HG02678 (cell line): ENCODE results near the gene SMYD2.

Experiments
- ATAC-seq: cut with Tn5 transposase; IDR thresholded peaks from one replicate; pipeline ENCODE4 v1.9.1; 2021; ENCODE audit warnings: mild to moderate bottlenecking, moderate library complexity; ENCODE audit not compliant: unreplicated experiment

The SMYD2 gene

GRCh38 chr1:214300149-214300780 lies 19.3 kb downstream of the SMYD2 start:
- no peak for ATAC-seq

GRCh38 chr1:214301526-214301925 lies 20.6 kb downstream of the SMYD2 start:
- no peak for ATAC-seq

DNA sequence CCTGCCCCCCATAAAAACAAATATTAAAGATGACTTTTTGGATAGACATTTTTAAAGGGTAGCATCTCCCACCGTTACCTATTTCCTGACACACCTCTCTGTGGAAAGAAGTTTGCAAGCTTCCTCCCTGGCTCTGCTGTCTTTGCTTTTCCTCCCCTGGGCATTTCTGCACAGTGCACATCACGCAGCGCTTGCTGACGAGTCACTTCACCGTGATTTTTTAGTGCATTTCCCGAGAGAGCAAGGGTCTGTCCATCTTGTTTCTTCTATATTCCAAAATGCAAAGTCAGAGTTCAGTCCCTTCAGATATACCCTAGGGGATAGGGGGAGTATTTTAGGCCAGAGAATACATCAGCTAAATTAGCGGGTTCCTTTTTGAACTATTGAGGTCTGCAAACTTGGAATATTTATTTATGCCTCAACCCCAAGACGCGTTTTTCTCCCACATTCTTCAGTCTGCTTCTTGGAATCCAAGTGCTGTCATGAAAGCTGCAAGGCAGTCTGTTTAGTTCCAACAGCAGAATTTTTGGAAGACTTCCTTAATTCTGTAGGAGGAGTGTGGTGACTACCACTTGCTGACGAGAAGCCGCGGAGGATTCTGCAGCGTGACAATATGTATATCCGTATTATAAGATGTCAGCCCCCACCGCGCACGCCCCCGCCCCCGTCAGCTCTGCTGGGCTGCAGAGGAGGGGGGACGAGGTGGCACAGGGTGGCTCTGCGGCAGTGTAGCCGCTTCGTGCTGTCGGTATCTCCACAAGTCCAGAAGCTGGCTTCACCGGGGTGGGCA lies 22.4 kb downstream of the SMYD2 start:
- ATAC-seq = no peak

GRCh38 chr1:214305164-214305751 lies 24.3 kb downstream of the SMYD2 start:
- no peak for ATAC-seq

- ATAC-seq = no peak
These were observed 25.3 kb downstream of the SMYD2 start for GRCh38 chr1:214306269-214306668.

- ATAC-seq = peak; percentile 77
These were observed 29.1 kb downstream of the SMYD2 start for GRCh38 chr1:214310010-214310409.

- ATAC-seq = no peak
These were observed 30.1 kb downstream of the SMYD2 start for GRCh38 chr1:214310777-214311690.

- ATAC-seq = no peak
These were observed 31.6 kb downstream of the SMYD2 start for GRCh38 chr1:214312530-214313051.

DNA sequence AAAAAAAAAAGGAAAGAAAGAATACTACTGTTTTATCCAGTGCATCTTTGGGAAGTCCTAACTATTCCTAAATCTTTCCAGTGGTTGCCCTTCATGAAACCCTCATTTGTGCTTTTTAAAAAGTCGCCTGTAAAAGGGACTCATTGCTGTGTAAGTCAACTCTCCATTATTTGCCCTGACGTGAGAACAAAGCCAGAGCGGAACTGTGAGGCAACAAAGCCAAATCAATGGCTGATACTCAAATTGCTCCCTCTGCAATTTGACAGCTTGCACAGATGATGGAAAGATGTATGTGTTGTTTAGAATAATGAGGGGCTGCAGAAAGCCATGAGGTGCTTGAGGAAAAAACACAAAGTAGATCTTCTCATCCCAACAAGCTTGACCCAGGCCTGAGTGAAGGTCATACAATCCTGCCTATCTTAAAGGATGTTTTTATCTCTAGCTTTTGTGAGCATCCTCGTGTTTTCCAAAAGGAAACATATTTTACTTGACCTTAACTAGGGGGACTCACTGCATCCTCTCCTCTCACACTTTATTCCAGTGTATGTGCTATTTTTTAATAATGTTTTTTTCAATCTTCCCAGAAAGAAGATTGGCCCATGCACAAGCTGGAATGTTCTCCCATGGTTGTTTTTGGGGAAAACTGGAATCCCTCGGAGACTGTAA lies 33.4 kb downstream of the SMYD2 start:
- no peak for ATAC-seq

- ATAC-seq = no peak
These were observed 35.6 kb downstream of the SMYD2 start for GRCh38 chr1:214316593-214316992.

GRCh38 chr1:214317300-214317699 lies 36.3 kb downstream of the SMYD2 start:
- no peak for ATAC-seq

GRCh38 chr1:214317734-214318133 lies 36.8 kb downstream of the SMYD2 start:
- no peak for ATAC-seq

DNA sequence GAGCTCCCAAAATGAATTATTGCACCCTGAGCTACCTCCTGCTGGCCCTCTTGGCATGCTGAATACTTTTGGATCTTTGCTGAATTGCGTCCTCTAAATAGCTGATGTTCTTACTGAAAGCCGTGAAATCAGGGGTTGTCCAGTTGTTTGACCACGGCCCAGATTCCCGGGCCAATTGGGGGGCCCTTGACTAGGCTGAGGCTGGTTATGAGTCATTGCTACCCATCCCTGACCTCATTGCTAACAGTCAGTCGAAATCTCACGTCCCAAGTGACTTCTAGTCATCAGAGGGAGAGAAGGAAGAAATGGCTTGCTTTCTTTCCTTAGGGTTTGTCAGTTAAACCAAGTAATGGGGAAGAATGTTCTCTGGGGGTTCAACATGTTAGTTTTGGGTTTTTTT lies 37.4 kb downstream of the SMYD2 start:
- ATAC-seq = no peak

GRCh38 chr1:214318956-214319736 lies 38.2 kb downstream of the SMYD2 start:
- no peak for ATAC-seq

- ATAC-seq = no peak
These were observed 39.0 kb downstream of the SMYD2 start for GRCh38 chr1:214319938-214320337.

DNA sequence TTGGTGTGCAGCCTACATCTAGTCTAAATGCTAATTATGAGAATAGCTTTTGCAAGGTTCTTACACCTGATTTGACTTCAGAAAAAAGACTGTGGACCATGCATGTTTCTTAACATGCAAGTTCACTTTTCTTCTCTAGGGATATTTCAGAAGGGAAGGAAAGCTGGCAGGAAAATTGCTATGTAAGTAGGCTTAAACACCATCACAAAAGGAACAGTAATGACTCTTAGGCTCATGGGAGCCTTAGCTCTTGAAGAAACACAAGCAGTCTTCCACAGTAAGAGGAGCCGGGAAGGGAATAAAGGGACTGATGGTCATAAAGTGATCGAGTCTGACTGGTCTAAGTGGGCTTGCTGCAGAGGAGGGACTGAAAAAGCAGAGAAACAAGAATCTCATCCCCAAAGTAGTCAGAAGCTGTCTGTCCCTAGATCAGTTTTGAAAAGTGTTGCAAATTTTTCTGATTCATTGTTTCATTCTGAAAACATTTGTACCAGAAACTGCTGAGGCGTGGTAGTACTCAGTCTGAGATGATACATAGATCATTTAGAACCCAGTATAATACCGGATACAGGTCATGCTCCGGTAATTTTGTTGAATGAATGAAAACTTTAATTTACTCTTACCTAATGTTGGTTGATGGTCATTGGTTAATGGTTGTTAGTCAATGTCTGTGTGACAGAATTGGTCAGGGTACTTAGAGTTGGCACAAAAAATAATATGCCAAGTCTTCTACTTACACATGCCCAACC lies 40.9 kb downstream of the SMYD2 start:
- ATAC-seq = no peak

DNA sequence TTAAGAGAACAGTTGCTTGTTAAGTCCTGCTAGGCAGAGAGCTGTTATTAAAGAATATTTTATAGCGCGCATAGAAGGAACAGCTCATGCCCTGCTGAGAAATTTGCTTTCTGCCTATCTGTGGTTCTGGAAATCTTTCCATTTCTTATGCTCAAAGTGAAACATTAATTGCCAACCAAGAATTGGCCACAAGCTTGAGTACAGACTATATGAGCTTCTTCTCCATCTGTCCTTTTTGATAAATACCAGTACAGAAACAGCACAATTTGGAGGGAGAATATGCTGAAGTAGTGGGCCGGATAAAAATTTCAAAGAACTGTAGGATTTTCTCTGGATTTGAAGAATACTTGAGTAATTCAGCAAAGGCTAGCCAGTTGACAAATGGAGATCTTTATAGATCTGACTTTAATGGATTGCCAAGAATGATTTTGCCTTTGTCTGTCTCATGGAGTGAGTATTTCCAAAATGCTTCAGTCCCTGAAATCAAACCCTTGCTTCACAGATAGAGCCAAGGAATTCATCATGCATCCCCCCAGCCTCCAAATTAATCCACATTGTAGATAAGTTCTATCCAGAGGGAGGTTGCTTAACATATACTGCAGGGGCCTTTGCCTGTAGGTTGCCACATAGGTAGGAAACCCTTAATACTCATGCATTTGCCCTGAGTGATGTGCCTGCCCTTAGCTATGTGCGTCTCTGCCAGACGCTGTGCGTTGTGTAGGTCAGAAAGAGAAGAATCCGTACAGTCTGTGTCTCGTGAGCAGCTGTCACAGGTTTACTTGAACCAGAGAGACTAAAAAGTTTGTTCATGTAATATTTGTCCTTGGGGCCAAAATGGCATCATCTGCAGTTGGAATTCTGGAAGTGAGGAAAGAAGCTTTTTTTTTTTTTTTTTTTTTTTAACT lies 44.2 kb downstream of the SMYD2 start:
- ATAC-seq = no peak

- peak; percentile 71 for ATAC-seq
These were observed 45.4 kb downstream of the SMYD2 start for GRCh38 chr1:214326406-214326805.
